Stomach (tissue), 9 donors: Measurements from ENCODE around the gene TNFAIP8L1. TPM values are rescaled to one million over a fixed set of nuclear protein-coding genes. Genes with fewer than 3 reads are reported as not detected.

ENCODE experiments used
- DNase-seq, 2 donors: peaks; one replicate each; pipeline versions ENCODE4 v3.0.0 to v3.0.0-alpha.2; 2013 to 2019
- H3K27ac ChIP-seq, 5 donors: fragments of 200-600 bp in 4 of 5; sonication (generic) in 4 of 5; one replicate each; pipeline ENCODE4 v1.5.1; 2013 to 2019; ENCODE audit warnings: mild to moderate bottlenecking in 1 of 5, moderate library complexity in 1 of 5
- H3K27me3 ChIP-seq, 3 donors: fragments of 200-600 bp; sonication (generic); one replicate each; pipeline ENCODE4 v1.5.1; 2017 to 2019; ENCODE audit warnings: mixed run types in 1 of 3
- H3K36me3 ChIP-seq, 4 donors: fragments of 200-600 bp; sonication (generic); 1 replicate in 3 of 4; 2 replicates in 1 of 4; pipeline ENCODE4 v1.5.1; 2016 to 2019
- H3K4me1 ChIP-seq, 4 donors: fragments of 200-600 bp; sonication (generic); one replicate each; pipeline ENCODE4 v1.5.1; 2016 to 2019
- H3K4me3 ChIP-seq, 4 donors: fragments of 200-600 bp; sonication (generic) in 3 of 4; one replicate each; pipeline ENCODE4 v1.5.1; 2016 to 2019; ENCODE audit warnings: mild to moderate bottlenecking in 1 of 4
- H3K9me3 ChIP-seq, 4 donors: fragments of 200-600 bp; sonication (generic); one replicate each; pipeline ENCODE4 v1.5.1; 2016 to 2019
- EP300 ChIP-seq: sonication (generic); formaldehyde crosslinking; IDR thresholded peaks from one replicate; pipeline ENCODE4 v1.6.1; 2017; ENCODE audit warnings: antibody characterized with exemption
- POLR2A ChIP-seq, 4 donors: fragments of 450-650 bp; IDR thresholded peaks; one replicate each; pipeline ENCODE4 v1.6.1; 2016; ENCODE audit warnings: antibody characterized with exemption in 4 of 4, control low read depth in 2 of 4, mild to moderate bottlenecking in 1 of 4, moderate library complexity in 1 of 4
- POLR2AphosphoS5 ChIP-seq, 3 donors: sonication (generic); formaldehyde crosslinking; IDR thresholded peaks; one replicate each; pipeline ENCODE4 v1.6.1; 2016; ENCODE audit warnings: antibody characterized with exemption in 3 of 3
- WGBS, 5 donors: extraction: QIAGEN DNeasy Blood & Tissue Kit in 3 of 5; methylation state at CpG; one replicate each; pipeline versions ENCODE4 v1.1.5 to v1.1.7; 2013 to 2018; 5-methylcytosine and 5-hydroxymethylcytosine counted together
- intact Hi-C: fragments of 100-400 bp; cut with DNase I; formaldehyde crosslinking; loops from one replicate; pipeline ENCODE4 v1.15.1; 2023; ENCODE audit warnings: low total_unique reads
- polyA plus RNA-seq, 3 donors: library from polyadenylated mRNA; stranded (reverse); fragments of 200-250 nt; gene quantifications; one replicate each; pipeline ENCODE4 v1.2.3, GENCODE V29; 2013
- total RNA-seq, 5 donors: library from RNA; depleted of rRNA; stranded (reverse); fragments of >200 nt; gene quantifications; one replicate each; pipeline versions ENCODE4 v1.1.0 to v1.2.3, GENCODE V29; 2014 to 2016
- TF ChIP-seq, protein P1 (sequence below), 7 experiments: fragments of 450-650 bp in 4 of 7; fragments of 200-600 bp in 3 of 7; sonication (generic) in 3 of 7; IDR thresholded peaks; one replicate each; pipeline ENCODE4 v1.5.1; 2016 to 2019; ENCODE audit warnings: antibody characterized with exemption in 7 of 7, control low read depth in 2 of 7, mild to moderate bottlenecking in 1 of 7
- donor health status: healthy with polysubstance abuse.
- donor health status: Bipolar disorder and iron deficiency.
- donor health status: healthy.

Gene TNFAIP8L1
- total and polyA plus RNA-seq, 8 donors: 5.3 to 43.4 (median 7.7) TPM

DNA sequence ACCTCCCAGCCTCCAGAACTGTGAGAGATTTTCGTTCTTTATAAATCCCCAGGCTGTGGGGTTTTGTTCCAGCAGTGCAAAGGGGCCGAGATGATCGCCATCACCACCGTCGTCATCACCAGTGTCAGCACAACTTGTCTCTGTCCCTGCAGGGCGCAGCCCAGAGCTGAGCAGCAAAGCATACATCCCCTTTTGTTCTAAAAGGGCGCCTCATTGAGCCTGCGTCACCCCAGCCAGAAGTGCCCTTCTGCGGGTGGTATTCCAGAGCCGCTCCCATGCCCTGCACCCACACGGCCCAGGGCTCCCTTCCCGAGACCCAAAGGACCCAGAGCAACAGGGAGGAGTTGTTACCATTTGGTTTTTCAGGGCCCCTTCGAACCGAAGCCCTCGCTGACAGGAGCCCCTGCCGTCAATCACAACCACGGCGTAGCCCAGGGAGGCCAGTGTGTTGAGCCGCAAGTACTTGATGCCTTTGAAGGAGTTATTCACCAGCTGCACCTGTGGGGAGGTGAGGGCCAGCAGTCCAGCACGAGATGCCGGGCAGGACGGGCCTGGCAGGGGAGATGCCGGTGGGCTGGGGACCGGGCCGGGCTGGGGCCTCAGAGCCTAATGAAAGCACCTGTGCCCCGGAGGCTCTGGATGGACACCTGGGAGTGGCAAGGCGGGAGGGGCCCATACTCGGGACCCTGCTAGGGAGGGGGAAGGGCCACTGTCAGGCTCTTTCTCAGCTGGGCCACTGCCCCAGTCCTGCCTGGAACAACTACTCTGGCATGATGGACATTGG, 45.2 kb downstream of the TNFAIP8L1 start:
- TF ChIP-seq POLR2AphosphoS5 (IDR thresholded peaks at IDR 0.05): no peak
- no peak for TF ChIP-seq POLR2A (IDR thresholded peaks at IDR 0.05)
- TF ChIP-seq, protein P1, sequence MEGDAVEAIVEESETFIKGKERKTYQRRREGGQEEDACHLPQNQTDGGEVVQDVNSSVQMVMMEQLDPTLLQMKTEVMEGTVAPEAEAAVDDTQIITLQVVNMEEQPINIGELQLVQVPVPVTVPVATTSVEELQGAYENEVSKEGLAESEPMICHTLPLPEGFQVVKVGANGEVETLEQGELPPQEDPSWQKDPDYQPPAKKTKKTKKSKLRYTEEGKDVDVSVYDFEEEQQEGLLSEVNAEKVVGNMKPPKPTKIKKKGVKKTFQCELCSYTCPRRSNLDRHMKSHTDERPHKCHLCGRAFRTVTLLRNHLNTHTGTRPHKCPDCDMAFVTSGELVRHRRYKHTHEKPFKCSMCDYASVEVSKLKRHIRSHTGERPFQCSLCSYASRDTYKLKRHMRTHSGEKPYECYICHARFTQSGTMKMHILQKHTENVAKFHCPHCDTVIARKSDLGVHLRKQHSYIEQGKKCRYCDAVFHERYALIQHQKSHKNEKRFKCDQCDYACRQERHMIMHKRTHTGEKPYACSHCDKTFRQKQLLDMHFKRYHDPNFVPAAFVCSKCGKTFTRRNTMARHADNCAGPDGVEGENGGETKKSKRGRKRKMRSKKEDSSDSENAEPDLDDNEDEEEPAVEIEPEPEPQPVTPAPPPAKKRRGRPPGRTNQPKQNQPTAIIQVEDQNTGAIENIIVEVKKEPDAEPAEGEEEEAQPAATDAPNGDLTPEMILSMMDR (IDR thresholded peaks at IDR 0.05): no peak
- no peak for TF ChIP-seq EP300

DNA sequence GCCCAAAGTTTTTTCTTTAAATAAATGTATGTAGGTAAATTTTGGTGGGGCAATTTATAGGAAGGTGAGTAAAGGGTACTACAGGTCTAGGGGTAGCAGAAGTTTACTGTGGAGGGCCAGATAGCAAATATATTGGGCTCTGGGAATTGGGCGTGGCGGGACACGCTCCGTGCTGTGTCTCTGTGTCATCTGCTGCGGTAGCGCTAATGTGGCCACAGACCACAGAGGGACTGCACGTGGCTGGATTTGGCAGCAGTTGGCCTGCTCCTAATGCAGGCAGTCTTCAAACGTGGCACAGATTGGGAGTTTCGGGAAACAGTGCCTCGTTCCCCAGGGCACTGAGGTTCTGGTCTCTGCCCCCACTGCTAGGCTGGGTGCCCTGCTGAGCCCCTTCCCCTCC, 47.4 kb downstream of the TNFAIP8L1 start:
- intact Hi-C loops: no loop called here
- no peak overlapping the region for H3K27ac ChIP-seq
- H3K36me3 ChIP-seq: peaks cover 79 to 100% (median 99%) of the 10 kb centered on the region in 4 donors
- TF ChIP-seq POLR2A (IDR thresholded peaks at IDR 0.05): no peak
- TF ChIP-seq, protein P1 (IDR thresholded peaks at IDR 0.05): no peak
- no peak for TF ChIP-seq EP300
- TF ChIP-seq POLR2AphosphoS5 (IDR thresholded peaks at IDR 0.05): no peak
- no peaks in the 10 kb centered on the region for H3K9me3 ChIP-seq
- H3K4me1 ChIP-seq: no peaks in the 10 kb centered on the region
- H3K27me3 ChIP-seq: no peaks in the 10 kb centered on the region
- DNase-seq: no peak
- 92 to 97% (median 96%) methylated on average over 10 of the region's 10 CpGs for WGBS, 5 donors
- no peak overlapping the region for H3K4me3 ChIP-seq

More for the DNA sequence above, 45.2 kb downstream of the TNFAIP8L1 start:
- H3K4me3 ChIP-seq: no peak overlapping the region
- no peak overlapping the region for H3K27ac ChIP-seq
- H3K36me3 ChIP-seq: peaks cover 74 to 100% (median 100%) of the 10 kb centered on the region in 4 donors
- H3K4me1 ChIP-seq: no peaks in the 10 kb centered on the region
- H3K27me3 ChIP-seq: no peaks in the 10 kb centered on the region
- intact Hi-C loops: no loop called here
- DNase-seq: no peak
- no peaks in the 10 kb centered on the region for H3K9me3 ChIP-seq
- WGBS, 5 donors: 90 to 94% (median 93%) methylated on average over 25 to 28 of the region's 28 CpGs

GRCh38 chr19:4687396-4687795, 48.1 kb downstream of the TNFAIP8L1 start:
- no peak overlapping the region for H3K27ac ChIP-seq
- TF ChIP-seq, protein P1 (IDR thresholded peaks at IDR 0.05): no peak
- TF ChIP-seq POLR2AphosphoS5 (IDR thresholded peaks at IDR 0.05) (no peak), EP300 (no peak), POLR2A (IDR thresholded peaks at IDR 0.05) (no peak)
- H3K4me1 ChIP-seq: no peaks in the 10 kb centered on the region
- 45 to 66% (median 61%) methylated on average over 9 to 11 of the region's 11 CpGs for WGBS, 5 donors
- peak; percentile 53 to 71 for DNase-seq
- no peaks in the 10 kb centered on the region for H3K9me3 ChIP-seq
- peaks cover 81 to 100% (median 99%) of the 10 kb centered on the region in 4 donors for H3K36me3 ChIP-seq
- H3K4me3 ChIP-seq: no peak overlapping the region
- H3K27me3 ChIP-seq: no peaks in the 10 kb centered on the region
- intact Hi-C loops: no loop called here

DNA sequence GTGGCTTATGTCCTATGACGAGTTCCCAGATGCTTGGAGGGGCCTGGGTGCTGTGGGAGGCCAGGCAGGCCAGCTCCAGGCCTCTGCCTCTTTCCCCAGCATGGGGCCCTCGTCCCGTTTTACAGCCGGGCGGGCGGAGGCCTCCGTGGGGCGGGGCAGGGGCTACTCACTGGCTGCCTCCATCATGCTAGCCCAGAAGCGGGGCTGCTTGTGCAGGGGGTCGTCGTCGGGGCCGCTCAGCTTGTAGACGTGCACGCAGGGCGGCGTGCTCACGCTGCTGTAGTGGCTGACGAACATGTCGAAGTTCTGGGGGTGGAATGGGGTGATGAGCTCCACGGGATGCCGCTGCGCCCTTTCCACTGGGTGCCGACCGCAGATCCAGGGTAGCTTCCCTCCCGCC, 49.3 kb downstream of the TNFAIP8L1 start:
- Histone ChIP-seq H3K36me3 (peaks cover 80 to 100% (median 99%) of the 10 kb centered on the region in 4 donors), H3K27me3 (no peaks in the 10 kb centered on the region), H3K4me3 (no peak overlapping the region), H3K27ac (no peak overlapping the region), H3K4me1 (peaks cover 0 to 2% (median under 1%) of the 10 kb centered on the region in 4 donors), H3K9me3 (no peaks in the 10 kb centered on the region)
- intact Hi-C loops: no loop called here
- TF ChIP-seq EP300: no peak
- 74 to 94% (median 91%) methylated on average over 7 to 26 of the region's 26 CpGs for WGBS, 5 donors
- no peak for DNase-seq

- 92 to 97% (median 94%) methylated on average over 11 to 19 of the region's 19 CpGs for WGBS, 5 donors
- intact Hi-C loops: no loop called here
- no peak overlapping the region for H3K4me3 ChIP-seq
- no peak for DNase-seq
- no peaks in the 10 kb centered on the region for H3K9me3 ChIP-seq
- no peaks in the 10 kb centered on the region for H3K27me3 ChIP-seq
- no peak overlapping the region for H3K27ac ChIP-seq
- peaks cover 0 to 9% (median 6%) of the 10 kb centered on the region in 4 donors for H3K4me1 ChIP-seq
- no peak for TF ChIP-seq POLR2A (IDR thresholded peaks at IDR 0.05)
- no peak for TF ChIP-seq POLR2AphosphoS5 (IDR thresholded peaks at IDR 0.05)
- no peak for TF ChIP-seq EP300
- TF ChIP-seq, protein P1 (IDR thresholded peaks at IDR 0.05): no peak
- H3K36me3 ChIP-seq: peaks cover 80 to 100% (median 99%) of the 10 kb centered on the region in 4 donors
Observed at GRCh38 chr19:4689403-4689802, 50.1 kb downstream of the TNFAIP8L1 start.
